SK-N-SH (cell line): ENCODE data around the gene NOSTRIN.

ENCODE experiments used
- CTCF ChIP-seq: fragments of 200-600 bp; sonication (generic); IDR thresholded peaks from 2 replicates; pipeline ENCODE4 v1.6.1; 2017; ENCODE audit warnings: antibody characterized with exemption, mild to moderate bottlenecking, moderate library complexity
- EP300 ChIP-seq, 2 experiments: IDR thresholded peaks; 2 replicates each; pipeline versions ENCODE4 v1.4.0 to v1.6.1; 2012; ENCODE audit warnings: borderline replicate concordance in 1 of 2, low read depth in 1 of 2, low read length in 1 of 2
- EZH2phosphoT487 ChIP-seq: fragments of 200-600 bp; sonication (generic); IDR thresholded peaks from 2 replicates; pipeline ENCODE4 v1.6.1; 2017; ENCODE audit warnings: low read depth, mixed run types, mild to moderate bottlenecking, antibody characterized with exemption, moderate library complexity, borderline replicate concordance
- FOXJ3 ChIP-seq: sonication (generic); formaldehyde crosslinking; IDR thresholded peaks from 2 replicates; pipeline ENCODE4 v1.5.1; 2020; ENCODE audit warnings: mild to moderate bottlenecking, missing genetic modification reagents
- MAX ChIP-seq: IDR thresholded peaks from 2 replicates; pipeline ENCODE4 v1.4.0; 2012; ENCODE audit warnings: low read depth
- MXI1 ChIP-seq: IDR thresholded peaks from 2 replicates; pipeline ENCODE4 v1.6.1; 2012; ENCODE audit warnings: mild to moderate bottlenecking, low read depth, low read length, improper control_type of control experiment
- NFIC ChIP-seq: IDR thresholded peaks from 2 replicates; pipeline ENCODE4 v1.4.0; 2012; ENCODE audit warnings: borderline replicate concordance
- POLR2AphosphoS5 ChIP-seq: IDR thresholded peaks from 2 replicates; pipeline ENCODE4 v1.6.1; 2012; ENCODE audit warnings: low read depth, low read length
- SIN3A ChIP-seq: IDR thresholded peaks from 2 replicates; pipeline ENCODE4 v1.6.1; 2012; ENCODE audit warnings: low read depth, mild to moderate bottlenecking, low read length, moderate library complexity, borderline replicate concordance
- TAF1 ChIP-seq: IDR thresholded peaks from 2 replicates; pipeline ENCODE4 v1.6.1; 2012; ENCODE audit warnings: low read depth, mild to moderate bottlenecking, low read length, moderate library complexity, borderline replicate concordance
- YY1 ChIP-seq: IDR thresholded peaks from 2 replicates; pipeline ENCODE4 v1.4.0; 2012; ENCODE audit warnings: low read depth, mild to moderate bottlenecking
- TF ChIP-seq, protein P1 (sequence below): fragments of 150-350 bp; IDR thresholded peaks from 2 replicates; pipeline ENCODE4 v1.6.1; 2017; ENCODE audit warnings: antibody characterized with exemption, low read length, low read depth, borderline replicate concordance
- TF ChIP-seq, protein P2 (sequence below): IDR thresholded peaks from 2 replicates; pipeline ENCODE4 v1.6.1; 2012; ENCODE audit warnings: mild to moderate bottlenecking, low read depth, low read length, moderate library complexity

DNA sequence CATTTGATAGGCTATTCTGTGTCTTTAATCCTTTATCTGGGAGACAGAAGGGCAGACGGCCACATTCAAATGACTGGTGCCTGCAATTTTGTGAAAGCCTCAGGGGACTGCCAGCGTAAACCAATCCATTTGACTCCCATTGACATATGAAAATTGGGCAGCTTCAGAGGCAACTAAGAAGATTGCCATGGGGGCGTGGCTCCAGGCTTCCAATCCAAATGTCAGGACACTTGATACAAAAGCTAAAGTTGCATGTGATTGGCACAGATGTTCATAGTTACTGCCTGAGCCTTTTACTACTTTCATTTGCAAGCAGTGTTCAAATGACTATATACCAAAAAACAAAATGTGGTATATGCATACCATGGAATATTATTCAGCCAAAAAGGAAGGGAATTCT lies 45.8 kb downstream of the NOSTRIN start:
- no peak for TF ChIP-seq CTCF
- no peak for TF ChIP-seq FOXJ3 (CRISPR knock-in tag)
- TF ChIP-seq NFIC, result no peak
- no peak for TF ChIP-seq SIN3A
- no peak for TF ChIP-seq EP300 (IDR thresholded peaks at IDR 0.05; ENCODE audit: borderline replicate concordance in 1 of 2, low read depth in 1 of 2, low read length in 1 of 2)
- TF ChIP-seq EZH2phosphoT487, result no peak
- no peak for TF ChIP-seq POLR2AphosphoS5
- TF ChIP-seq MXI1, result no peak
- TF ChIP-seq, protein P1, sequence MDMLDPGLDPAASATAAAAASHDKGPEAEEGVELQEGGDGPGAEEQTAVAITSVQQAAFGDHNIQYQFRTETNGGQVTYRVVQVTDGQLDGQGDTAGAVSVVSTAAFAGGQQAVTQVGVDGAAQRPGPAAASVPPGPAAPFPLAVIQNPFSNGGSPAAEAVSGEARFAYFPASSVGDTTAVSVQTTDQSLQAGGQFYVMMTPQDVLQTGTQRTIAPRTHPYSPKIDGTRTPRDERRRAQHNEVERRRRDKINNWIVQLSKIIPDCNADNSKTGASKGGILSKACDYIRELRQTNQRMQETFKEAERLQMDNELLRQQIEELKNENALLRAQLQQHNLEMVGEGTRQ, result no peak
- no peak for TF ChIP-seq TAF1
- TF ChIP-seq YY1, result no peak
- TF ChIP-seq, protein P2, sequence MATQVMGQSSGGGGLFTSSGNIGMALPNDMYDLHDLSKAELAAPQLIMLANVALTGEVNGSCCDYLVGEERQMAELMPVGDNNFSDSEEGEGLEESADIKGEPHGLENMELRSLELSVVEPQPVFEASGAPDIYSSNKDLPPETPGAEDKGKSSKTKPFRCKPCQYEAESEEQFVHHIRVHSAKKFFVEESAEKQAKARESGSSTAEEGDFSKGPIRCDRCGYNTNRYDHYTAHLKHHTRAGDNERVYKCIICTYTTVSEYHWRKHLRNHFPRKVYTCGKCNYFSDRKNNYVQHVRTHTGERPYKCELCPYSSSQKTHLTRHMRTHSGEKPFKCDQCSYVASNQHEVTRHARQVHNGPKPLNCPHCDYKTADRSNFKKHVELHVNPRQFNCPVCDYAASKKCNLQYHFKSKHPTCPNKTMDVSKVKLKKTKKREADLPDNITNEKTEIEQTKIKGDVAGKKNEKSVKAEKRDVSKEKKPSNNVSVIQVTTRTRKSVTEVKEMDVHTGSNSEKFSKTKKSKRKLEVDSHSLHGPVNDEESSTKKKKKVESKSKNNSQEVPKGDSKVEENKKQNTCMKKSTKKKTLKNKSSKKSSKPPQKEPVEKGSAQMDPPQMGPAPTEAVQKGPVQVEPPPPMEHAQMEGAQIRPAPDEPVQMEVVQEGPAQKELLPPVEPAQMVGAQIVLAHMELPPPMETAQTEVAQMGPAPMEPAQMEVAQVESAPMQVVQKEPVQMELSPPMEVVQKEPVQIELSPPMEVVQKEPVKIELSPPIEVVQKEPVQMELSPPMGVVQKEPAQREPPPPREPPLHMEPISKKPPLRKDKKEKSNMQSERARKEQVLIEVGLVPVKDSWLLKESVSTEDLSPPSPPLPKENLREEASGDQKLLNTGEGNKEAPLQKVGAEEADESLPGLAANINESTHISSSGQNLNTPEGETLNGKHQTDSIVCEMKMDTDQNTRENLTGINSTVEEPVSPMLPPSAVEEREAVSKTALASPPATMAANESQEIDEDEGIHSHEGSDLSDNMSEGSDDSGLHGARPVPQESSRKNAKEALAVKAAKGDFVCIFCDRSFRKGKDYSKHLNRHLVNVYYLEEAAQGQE, result no peak
- TF ChIP-seq MAX, result no peak
